HepG2 (cell line): Measurements from ENCODE around the gene RSF1.

ENCODE experiments used
- ATF7 ChIP-seq, 2 experiments: fragments of 450-650 bp in 1 of 2; sonication (generic) in 1 of 2; formaldehyde crosslinking in 1 of 2; IDR thresholded peaks; 2 replicates each; pipeline versions ENCODE4 v1.4.0 to v1.6.1; 2016 to 2020; ENCODE audit warnings: antibody characterized with exemption in 1 of 2, mild to moderate bottlenecking in 1 of 2, missing genetic modification reagents in 1 of 2
- CBX2 ChIP-seq, 2 experiments: fragments of 200-600 bp in 1 of 2; sonication (generic); formaldehyde crosslinking in 1 of 2; IDR thresholded peaks; 2 replicates each; pipeline versions ENCODE4 v1.7.0 to v1.8.1; 2018 to 2022; ENCODE audit warnings: low read depth in 2 of 2, low read length in 1 of 2, mild to moderate bottlenecking in 1 of 2, missing genetic modification reagents in 1 of 2
- CTCF ChIP-seq: sonication (generic); formaldehyde crosslinking; IDR thresholded peaks from 2 replicates; pipeline ENCODE4 v1.5.0; 2020; ENCODE audit warnings: mild to moderate bottlenecking, missing genetic modification reagents, moderate library complexity
- REXO4 ChIP-seq: sonication (generic); formaldehyde crosslinking; IDR thresholded peaks from 2 replicates; pipeline ENCODE4 v1.8.0; 2022; ENCODE audit warnings: missing genetic modification reagents, mild to moderate bottlenecking, borderline replicate concordance
- ZNF564 ChIP-seq: sonication (generic); formaldehyde crosslinking; IDR thresholded peaks from 2 replicates; pipeline ENCODE4 v1.8.1; 2023; ENCODE audit warnings: mild to moderate bottlenecking, missing genetic modification reagents
- TF ChIP-seq, protein P1 (sequence below), 2 experiments: IDR thresholded peaks; 2 replicates each; pipeline ENCODE4 v1.6.1; 2011 to 2012; ENCODE audit warnings: low read length in 2 of 2, borderline replicate concordance in 1 of 2, low read depth in 1 of 2, mild to moderate bottlenecking in 1 of 2, moderate library complexity in 1 of 2

- TF ChIP-seq CTCF (CRISPR knock-in tag): no peak
- TF ChIP-seq, protein P1, sequence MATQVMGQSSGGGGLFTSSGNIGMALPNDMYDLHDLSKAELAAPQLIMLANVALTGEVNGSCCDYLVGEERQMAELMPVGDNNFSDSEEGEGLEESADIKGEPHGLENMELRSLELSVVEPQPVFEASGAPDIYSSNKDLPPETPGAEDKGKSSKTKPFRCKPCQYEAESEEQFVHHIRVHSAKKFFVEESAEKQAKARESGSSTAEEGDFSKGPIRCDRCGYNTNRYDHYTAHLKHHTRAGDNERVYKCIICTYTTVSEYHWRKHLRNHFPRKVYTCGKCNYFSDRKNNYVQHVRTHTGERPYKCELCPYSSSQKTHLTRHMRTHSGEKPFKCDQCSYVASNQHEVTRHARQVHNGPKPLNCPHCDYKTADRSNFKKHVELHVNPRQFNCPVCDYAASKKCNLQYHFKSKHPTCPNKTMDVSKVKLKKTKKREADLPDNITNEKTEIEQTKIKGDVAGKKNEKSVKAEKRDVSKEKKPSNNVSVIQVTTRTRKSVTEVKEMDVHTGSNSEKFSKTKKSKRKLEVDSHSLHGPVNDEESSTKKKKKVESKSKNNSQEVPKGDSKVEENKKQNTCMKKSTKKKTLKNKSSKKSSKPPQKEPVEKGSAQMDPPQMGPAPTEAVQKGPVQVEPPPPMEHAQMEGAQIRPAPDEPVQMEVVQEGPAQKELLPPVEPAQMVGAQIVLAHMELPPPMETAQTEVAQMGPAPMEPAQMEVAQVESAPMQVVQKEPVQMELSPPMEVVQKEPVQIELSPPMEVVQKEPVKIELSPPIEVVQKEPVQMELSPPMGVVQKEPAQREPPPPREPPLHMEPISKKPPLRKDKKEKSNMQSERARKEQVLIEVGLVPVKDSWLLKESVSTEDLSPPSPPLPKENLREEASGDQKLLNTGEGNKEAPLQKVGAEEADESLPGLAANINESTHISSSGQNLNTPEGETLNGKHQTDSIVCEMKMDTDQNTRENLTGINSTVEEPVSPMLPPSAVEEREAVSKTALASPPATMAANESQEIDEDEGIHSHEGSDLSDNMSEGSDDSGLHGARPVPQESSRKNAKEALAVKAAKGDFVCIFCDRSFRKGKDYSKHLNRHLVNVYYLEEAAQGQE (IDR thresholded peaks at IDR 0.05; ENCODE audit: borderline replicate concordance in 1 of 2, low read depth in 1 of 2, low read length in 2 of 2): no peak
- no peak for TF ChIP-seq REXO4
- no peak for TF ChIP-seq CBX2 (IDR thresholded peaks at IDR 0.05; ENCODE audit: low read depth, low read length)
- TF ChIP-seq CBX2 (CRISPR knock-in tag; IDR thresholded peaks at IDR 0.05; ENCODE audit: low read depth): no peak
- TF ChIP-seq ATF7 (IDR thresholded peaks at IDR 0.05): no peak
- TF ChIP-seq ATF7 (CRISPR knock-in tag; IDR thresholded peaks at IDR 0.05): no peak
- no peak for TF ChIP-seq ZNF564
Observed at GRCh38 chr11:77823775-77824174, 3.3 kb upstream of the RSF1 start.
